MM.1S (cell line): ENCODE results near the gene ITSN2.
A peak's percentile ranks its signal among the peaks of the same experiment; 100 is the strongest.

ENCODE experiments used
- DNase-seq: peaks from one replicate; pipeline ENCODE4 v3.0.0-alpha.2; 2015
- H2AFZ ChIP-seq: fragments of 300-600 bp; sonication (generic); 2 replicates; pipeline ENCODE4 v1.6.0; 2016; ENCODE audit warnings: antibody characterized with exemption, low read length
- H3F3A ChIP-seq: fragments of 300-600 bp; sonication (generic); 2 replicates; pipeline ENCODE4 v1.6.1; 2016; ENCODE audit warnings: mild to moderate bottlenecking, antibody characterized with exemption, low read length, moderate library complexity, mixed read lengths; ENCODE audit not compliant: insufficient read depth
- H3K27ac ChIP-seq: fragments of 300-600 bp; sonication (generic); 2 replicates; pipeline ENCODE4 v1.5.1; 2016; ENCODE audit warnings: mild to moderate bottlenecking, low read length
- H3K27me3 ChIP-seq: fragments of 300-600 bp; sonication (generic); replicated peaks from 2 replicates; pipeline ENCODE4 v1.6.0; 2016; ENCODE audit warnings: low read length; ENCODE audit not compliant: insufficient read depth
- H3K36me3 ChIP-seq: fragments of 300-600 bp; sonication (generic); replicated peaks from 2 replicates; pipeline ENCODE4 v1.6.1; 2016; ENCODE audit warnings: mild to moderate bottlenecking, low read length, mixed read lengths; ENCODE audit not compliant: insufficient read depth
- H3K4me1 ChIP-seq: fragments of 300-600 bp; sonication (generic); 2 replicates; pipeline ENCODE4 v1.6.1; 2016; ENCODE audit warnings: low read length, mixed read lengths
- H3K4me2 ChIP-seq: fragments of 300-600 bp; sonication (generic); 2 replicates; pipeline ENCODE4 v1.6.0; 2016; ENCODE audit warnings: low read depth, low read length
- H3K4me3 ChIP-seq: fragments of 300-600 bp; sonication (generic); 2 replicates; pipeline ENCODE4 v1.5.1; 2016; ENCODE audit warnings: low read length, mixed read lengths
- H3K79me2 ChIP-seq: fragments of 300-600 bp; sonication (generic); 2 replicates; pipeline ENCODE4 v1.6.1; 2016; ENCODE audit warnings: mixed run types, low read length, mixed read lengths
- H3K9ac ChIP-seq: fragments of 300-600 bp; sonication (generic); 2 replicates; pipeline ENCODE4 v1.6.1; 2016; ENCODE audit warnings: low read length, mixed read lengths
- H3K9me2 ChIP-seq: fragments of 300-600 bp; sonication (generic); replicated peaks from 2 replicates; pipeline ENCODE4 v1.6.1; 2016; ENCODE audit warnings: mild to moderate bottlenecking, low read length, mixed read lengths; ENCODE audit not compliant: insufficient read depth
- H3K9me3 ChIP-seq: fragments of 300-600 bp; sonication (generic); replicated peaks from 2 replicates; pipeline ENCODE4 v1.6.1; 2016; ENCODE audit warnings: mild to moderate bottlenecking, low read length, mixed read lengths; ENCODE audit not compliant: insufficient read depth
- H4K20me1 ChIP-seq: fragments of 300-600 bp; sonication (generic); 2 replicates; pipeline ENCODE4 v1.6.1; 2016; ENCODE audit warnings: mild to moderate bottlenecking, low read length, moderate library complexity, mixed read lengths; ENCODE audit not compliant: insufficient read depth
- CTCF ChIP-seq: fragments of 300-600 bp; sonication (generic); IDR thresholded peaks from 2 replicates; pipeline ENCODE4 v1.5.1; 2016; ENCODE audit warnings: antibody characterized with exemption, low read length, mixed read lengths
- EZH2 ChIP-seq: fragments of 300-600 bp; sonication (generic); optimal IDR thresholded peaks from 2 replicates; pipeline ENCODE3; 2017; ENCODE audit warnings: low read depth, mild to moderate bottlenecking, antibody characterized with exemption, low read length, mixed read lengths
- EZH2phosphoT487 ChIP-seq: fragments of 300-600 bp; sonication (generic); IDR thresholded peaks from 2 replicates; pipeline ENCODE4 v1.6.1; 2018; ENCODE audit warnings: antibody characterized with exemption, low read length

The ITSN2 gene

GRCh38 chr2:24233321-24233720, 127.0 kb downstream of the ITSN2 start:
- Histone ChIP-seq H3K4me3 (no peak overlapping the region), H3K9me3 (no peaks in the 10 kb centered on the region), H3K27ac (no peak overlapping the region), H3K36me3 (no peaks in the 10 kb centered on the region), H4K20me1 (no peaks in the 10 kb centered on the region), H2AFZ (no peak overlapping the region), H3K79me2 (no peaks in the 10 kb centered on the region), H3F3A (no peaks in the 10 kb centered on the region), H3K9me2 (no peaks in the 10 kb centered on the region), H3K9ac (no peak overlapping the region), H3K4me1 (no peaks in the 10 kb centered on the region), H3K27me3 (no peaks in the 10 kb centered on the region), H3K4me2 (no peak overlapping the region)
- no peak for TF ChIP-seq EZH2
- TF ChIP-seq CTCF = no peak
- TF ChIP-seq EZH2phosphoT487 = no peak
- DNase-seq = no peak

DNA sequence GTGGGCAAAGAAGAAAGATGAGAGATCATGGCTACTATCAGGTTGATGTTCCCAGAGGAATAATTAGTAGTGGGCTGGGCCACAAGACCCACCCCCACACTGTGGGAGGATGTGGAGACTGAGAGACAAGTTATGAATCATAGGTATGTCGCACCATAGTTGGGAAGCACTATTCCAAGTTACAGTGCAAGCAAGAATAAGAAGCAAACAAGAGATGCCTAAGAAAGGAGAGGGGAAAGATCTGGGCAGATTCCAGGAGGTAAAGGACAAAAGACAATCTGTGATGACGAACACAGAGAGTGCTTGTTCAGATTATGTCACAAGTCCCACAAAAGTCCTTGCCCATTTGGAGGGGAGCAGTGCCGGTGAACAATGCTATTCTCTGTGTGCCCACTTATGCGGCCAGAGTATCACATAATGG, 128.9 kb downstream of the ITSN2 start:
- no peak for DNase-seq
- Histone ChIP-seq H3K36me3 (no peaks in the 10 kb centered on the region), H3K4me3 (no peak overlapping the region), H3K4me1 (no peaks in the 10 kb centered on the region), H3F3A (no peaks in the 10 kb centered on the region), H4K20me1 (no peaks in the 10 kb centered on the region), H3K9ac (no peak overlapping the region), H3K27me3 (no peaks in the 10 kb centered on the region), H3K9me2 (no peaks in the 10 kb centered on the region), H3K4me2 (no peak overlapping the region), H3K9me3 (no peaks in the 10 kb centered on the region), H3K27ac (no peak overlapping the region), H3K79me2 (no peaks in the 10 kb centered on the region), H2AFZ (no peak overlapping the region)
- TF ChIP-seq EZH2phosphoT487 (no peak), CTCF (no peak), EZH2 (no peak)

GRCh38 chr2:24228470-24228869, 131.9 kb downstream of the ITSN2 start:
- no peaks in the 10 kb centered on the region for H4K20me1 ChIP-seq
- H3K9me3 ChIP-seq = no peaks in the 10 kb centered on the region
- no peak overlapping the region for H3K9ac ChIP-seq
- no peak for TF ChIP-seq EZH2phosphoT487
- peak; percentile 26 for TF ChIP-seq CTCF
- TF ChIP-seq EZH2 = no peak
- no peak overlapping the region for H3K4me3 ChIP-seq
- no peaks in the 10 kb centered on the region for H3K36me3 ChIP-seq
- no peaks in the 10 kb centered on the region for H3K27me3 ChIP-seq
- H3K4me2 ChIP-seq = no peak overlapping the region
- H3F3A ChIP-seq = no peaks in the 10 kb centered on the region
- no peaks in the 10 kb centered on the region for H3K79me2 ChIP-seq
- no peaks in the 10 kb centered on the region for H3K9me2 ChIP-seq
- no peaks in the 10 kb centered on the region for H3K4me1 ChIP-seq
- DNase-seq = no peak
- no peak overlapping the region for H3K27ac ChIP-seq
- no peak overlapping the region for H2AFZ ChIP-seq
